ENCODE results near the gene PLXNA2.

DNA sequence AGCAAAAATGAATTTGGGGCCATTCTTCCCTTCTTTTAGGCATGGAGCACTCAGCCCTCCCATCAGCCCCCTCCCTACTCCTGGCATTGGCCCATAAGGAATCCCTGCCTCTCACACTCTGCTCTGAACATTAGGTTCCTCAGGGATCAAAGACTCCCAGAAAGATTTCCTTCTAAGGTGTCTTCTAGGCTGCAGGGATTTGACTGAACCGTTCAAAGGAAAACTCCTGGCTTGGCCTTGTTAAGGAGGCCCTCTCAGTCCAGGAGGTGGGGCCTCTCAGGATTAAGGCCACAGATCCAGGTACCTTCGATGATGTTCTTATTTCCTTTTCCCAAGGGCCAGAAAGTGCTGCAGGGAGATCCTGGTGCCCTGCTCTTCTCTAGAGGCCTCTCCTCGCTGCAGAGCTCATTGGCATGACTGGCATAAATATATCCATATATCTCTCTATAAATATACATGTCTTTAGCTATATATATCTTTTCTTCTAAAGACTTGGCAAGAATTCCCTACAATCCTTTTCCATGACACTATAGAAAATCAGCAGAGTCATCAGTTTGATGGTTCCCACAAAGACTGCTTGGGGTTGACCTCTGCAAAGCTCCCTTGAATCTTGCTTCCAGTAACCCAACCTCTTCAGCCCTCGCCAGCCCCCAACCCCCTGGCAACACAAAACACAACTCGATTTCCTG is 59.1 kb downstream of the PLXNA2 start:
- TF ChIP-seq GATA2 (IDR thresholded peaks at IDR 0.05; ENCODE audit: low read depth, low read length): no peak
- no peak for TF ChIP-seq GATA3 (IDR thresholded peaks at IDR 0.05; ENCODE audit: low read depth, low read length)
